ENCODE data around the gene SLCO1C1.

DNA sequence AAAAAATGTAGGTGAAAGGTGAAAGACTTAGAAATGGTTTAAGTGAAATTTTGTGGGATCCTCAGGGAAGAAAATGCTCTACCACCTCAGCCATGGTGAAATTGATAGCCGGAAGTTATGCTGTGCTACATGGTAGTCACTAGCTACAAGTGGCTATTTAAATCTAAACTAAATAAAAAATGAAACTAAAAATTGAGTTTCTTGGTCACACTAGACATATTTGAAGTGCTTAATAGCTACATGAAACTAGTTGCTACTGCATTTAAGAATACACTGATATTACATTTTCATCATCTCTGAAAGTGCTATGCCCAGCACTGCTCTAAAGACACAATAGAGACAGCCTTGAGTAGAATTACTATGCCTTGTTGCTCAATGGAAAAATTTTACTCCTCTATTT, 105.0 kb downstream of the SLCO1C1 start:
- TF ChIP-seq, protein P1, sequence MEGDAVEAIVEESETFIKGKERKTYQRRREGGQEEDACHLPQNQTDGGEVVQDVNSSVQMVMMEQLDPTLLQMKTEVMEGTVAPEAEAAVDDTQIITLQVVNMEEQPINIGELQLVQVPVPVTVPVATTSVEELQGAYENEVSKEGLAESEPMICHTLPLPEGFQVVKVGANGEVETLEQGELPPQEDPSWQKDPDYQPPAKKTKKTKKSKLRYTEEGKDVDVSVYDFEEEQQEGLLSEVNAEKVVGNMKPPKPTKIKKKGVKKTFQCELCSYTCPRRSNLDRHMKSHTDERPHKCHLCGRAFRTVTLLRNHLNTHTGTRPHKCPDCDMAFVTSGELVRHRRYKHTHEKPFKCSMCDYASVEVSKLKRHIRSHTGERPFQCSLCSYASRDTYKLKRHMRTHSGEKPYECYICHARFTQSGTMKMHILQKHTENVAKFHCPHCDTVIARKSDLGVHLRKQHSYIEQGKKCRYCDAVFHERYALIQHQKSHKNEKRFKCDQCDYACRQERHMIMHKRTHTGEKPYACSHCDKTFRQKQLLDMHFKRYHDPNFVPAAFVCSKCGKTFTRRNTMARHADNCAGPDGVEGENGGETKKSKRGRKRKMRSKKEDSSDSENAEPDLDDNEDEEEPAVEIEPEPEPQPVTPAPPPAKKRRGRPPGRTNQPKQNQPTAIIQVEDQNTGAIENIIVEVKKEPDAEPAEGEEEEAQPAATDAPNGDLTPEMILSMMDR (conservative IDR thresholded peaks at IDR 0.05) = no peak
- no peak for TF ChIP-seq ZFX (IDR thresholded peaks at IDR 0.05)

Measured in C4-2B (cell line).